Panc1 (cell line): Measurements from ENCODE around the gene TJP1. TPM values are rescaled to one million over a fixed set of nuclear protein-coding genes. Genes with fewer than 3 reads are reported as not detected.

Source experiments
- ATAC-seq: fragments of 200-7000 bp; cut with Tn5 transposase; 2 replicates; pipeline ENCODE4 v1.9.1; 2020; ENCODE audit warnings: mild to moderate bottlenecking, moderate library complexity
- BruUV-seq: library from RNA; stranded (reverse); fragments of 400-500 nt; replicated peaks from 2 replicates; lab custom pipeline; 2021; lab: Mats Ljungman, UMichigan
- CTCF ChIA-PET: fragments of 300-600 bp; sonication (Branson Sonifier 250); formaldehyde crosslinking; loops from one replicate; lab custom pipeline; 2022; ENCODE audit warnings: antibody characterized with exemption; lab: Charles Lee
- POLR2A ChIA-PET: fragments of 300-600 bp; sonication (Branson Sonifier 250); formaldehyde crosslinking; loops from one replicate; lab custom pipeline; 2022; ENCODE audit warnings: antibody characterized with exemption; lab: Charles Lee
- DNase-seq: peaks from one replicate; pipeline ENCODE4 v3.0.0-alpha.2; 2010; ENCODE audit warnings: low read depth, low spot score
- H3K27ac ChIP-seq: 2 replicates; pipeline ENCODE4 v1.5.1; 2011; ENCODE audit warnings: mild to moderate bottlenecking, low read length, inconsistent platforms
- H3K27me3 ChIP-seq: fragments of 200-500 bp; sonication (Bioruptor generic); 2 replicates; pipeline ENCODE4 v1.6.0; 2014; ENCODE audit warnings: low read length, inconsistent platforms; ENCODE audit not compliant: control insufficient read depth, insufficient read depth
- H3K36me3 ChIP-seq: fragments of 200-500 bp; sonication (Bioruptor generic); 2 replicates; pipeline ENCODE4 v1.5.1; 2014; ENCODE audit warnings: inconsistent platforms, mild to moderate bottlenecking, low read length, moderate library complexity; ENCODE audit not compliant: control insufficient read depth, insufficient read depth
- H3K4me1 ChIP-seq: 2 replicates; pipeline ENCODE4 v1.5.1; 2011; ENCODE audit warnings: inconsistent platforms, mild to moderate bottlenecking, low read length, moderate library complexity; ENCODE audit not compliant: control insufficient read depth, insufficient read depth
- H3K4me3 ChIP-seq, 2 experiments: 2 replicates each; pipeline ENCODE4 v1.5.1; 2011 to 2012; ENCODE audit warnings: low read depth in 2 of 2, low read length in 2 of 2, mild to moderate bottlenecking in 2 of 2, inconsistent platforms in 1 of 2, moderate library complexity in 1 of 2
- H3K9me3 ChIP-seq: fragments of 200-500 bp; sonication (Bioruptor generic); 2 replicates; pipeline ENCODE4 v1.5.1; 2014; ENCODE audit warnings: low read depth, mild to moderate bottlenecking, inconsistent platforms, low read length, moderate library complexity; ENCODE audit not compliant: control insufficient read depth, insufficient read depth
- POLR2AphosphoS5 ChIP-seq: IDR thresholded peaks from 2 replicates; pipeline ENCODE4 v1.6.1; 2012; ENCODE audit warnings: mild to moderate bottlenecking, low read depth, low read length, moderate library complexity
- SIN3A ChIP-seq: IDR thresholded peaks from 2 replicates; pipeline ENCODE4 v1.6.1; 2012; ENCODE audit warnings: low read depth, mild to moderate bottlenecking, low read length, moderate library complexity, borderline replicate concordance; ENCODE audit not compliant: insufficient read depth
- TCF7L2 ChIP-seq: IDR thresholded peaks from 2 replicates; pipeline ENCODE4 v1.6.1; 2011; ENCODE audit warnings: mild to moderate bottlenecking, low read depth, low read length, inconsistent platforms
- in situ Hi-C: cut with HindIII; loops from 2 replicates; pipeline ENCODE4 v1.10.0; 2016; ENCODE audit warnings: low sequenced_read_pairs, low pct_unique_long_range_greater_than_20kb
- intact Hi-C: fragments of 100-400 bp; cut with micrococcal nuclease; formaldehyde crosslinking; loops from one replicate; pipeline ENCODE4 v1.10.0; 2022; ENCODE audit not compliant: unreplicated experiment
- total RNA-seq: library from RNA; stranded (reverse); gene quantifications from one replicate; pipeline ENCODE4 v1.2.1, GENCODE V29; 2021; ENCODE audit not compliant: unreplicated experiment
- TF ChIP-seq, protein P1 (sequence below): fragments of 450-650 bp; IDR thresholded peaks from 2 replicates; pipeline ENCODE4 v1.5.1; 2017; ENCODE audit warnings: mild to moderate bottlenecking
- TF ChIP-seq, protein P2 (sequence below), 2 experiments: IDR thresholded peaks; 2 replicates each; pipeline ENCODE4 v1.6.1; 2011 to 2012; ENCODE audit warnings: low read depth in 2 of 2, control low read depth in 1 of 2, low read length in 1 of 2, mild to moderate bottlenecking in 1 of 2, moderate library complexity in 1 of 2; ENCODE audit not compliant: insufficient read depth in 1 of 2

TJP1 gene
- total RNA-seq, 1 experiment from 2014 or later, result 79.1 TPM

DNA sequence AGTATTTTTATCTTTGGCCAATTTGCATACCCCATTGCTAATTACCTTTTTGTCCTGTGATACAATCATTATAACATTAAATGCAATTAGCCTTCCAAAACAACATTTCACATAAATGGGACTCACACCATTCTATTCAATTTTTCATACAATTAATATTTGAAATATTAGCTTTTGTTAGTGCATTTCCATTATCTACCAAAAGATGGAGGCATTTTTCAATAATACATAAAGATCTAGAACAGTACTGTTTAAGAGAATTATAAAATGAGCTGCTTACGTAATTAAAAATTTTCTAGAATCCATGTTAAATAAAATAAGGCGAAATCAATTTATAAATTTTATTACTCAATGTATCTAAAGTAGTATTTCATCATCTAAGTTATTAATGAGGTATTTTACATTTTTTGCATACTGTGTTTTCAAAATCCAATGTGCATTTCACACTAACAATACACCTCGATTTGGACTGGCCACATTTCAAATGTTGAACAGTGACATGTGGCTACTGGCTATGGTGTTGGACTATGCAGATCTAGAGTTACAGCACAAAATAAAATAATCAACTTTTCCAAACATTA lies 74.3 kb downstream of the TJP1 start:
- CTCF ChIA-PET, result interaction anchor here (1.2 to 1.3 kb wide), 2 partner anchors 178 kb away, joined by 3 to 6 read pairs; no protein-coding TSS in a partner anchor
- intact Hi-C loops (loop anchor here (5.0 kb wide), 1 partner anchor 179 kb away; no protein-coding TSS in a partner anchor), in situ Hi-C loops (no loop called here)
- no peak overlapping the region for H3K4me3 ChIP-seq
- no peak for ATAC-seq
- no peak overlapping the region for H3K27ac ChIP-seq
- no TSS peak for BruUV-seq
- no peaks in the 10 kb centered on the region for H3K4me1 ChIP-seq
- no peaks in the 10 kb centered on the region for H3K9me3 ChIP-seq
- POLR2A ChIA-PET, result no interaction called here
- H3K36me3 ChIP-seq, result no peaks in the 10 kb centered on the region
- H3K27me3 ChIP-seq, result no peaks in the 10 kb centered on the region
- DNase-seq, result no peak
- TF ChIP-seq, protein P1, sequence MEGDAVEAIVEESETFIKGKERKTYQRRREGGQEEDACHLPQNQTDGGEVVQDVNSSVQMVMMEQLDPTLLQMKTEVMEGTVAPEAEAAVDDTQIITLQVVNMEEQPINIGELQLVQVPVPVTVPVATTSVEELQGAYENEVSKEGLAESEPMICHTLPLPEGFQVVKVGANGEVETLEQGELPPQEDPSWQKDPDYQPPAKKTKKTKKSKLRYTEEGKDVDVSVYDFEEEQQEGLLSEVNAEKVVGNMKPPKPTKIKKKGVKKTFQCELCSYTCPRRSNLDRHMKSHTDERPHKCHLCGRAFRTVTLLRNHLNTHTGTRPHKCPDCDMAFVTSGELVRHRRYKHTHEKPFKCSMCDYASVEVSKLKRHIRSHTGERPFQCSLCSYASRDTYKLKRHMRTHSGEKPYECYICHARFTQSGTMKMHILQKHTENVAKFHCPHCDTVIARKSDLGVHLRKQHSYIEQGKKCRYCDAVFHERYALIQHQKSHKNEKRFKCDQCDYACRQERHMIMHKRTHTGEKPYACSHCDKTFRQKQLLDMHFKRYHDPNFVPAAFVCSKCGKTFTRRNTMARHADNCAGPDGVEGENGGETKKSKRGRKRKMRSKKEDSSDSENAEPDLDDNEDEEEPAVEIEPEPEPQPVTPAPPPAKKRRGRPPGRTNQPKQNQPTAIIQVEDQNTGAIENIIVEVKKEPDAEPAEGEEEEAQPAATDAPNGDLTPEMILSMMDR, result peak; percentile 28; the same call in 1 of the 2 replicates
- TF ChIP-seq POLR2AphosphoS5, result no peak
- TF ChIP-seq SIN3A, result no peak

- ChIA-PET CTCF (no interaction called here), POLR2A (no interaction called here)
- no peak for DNase-seq
- intact Hi-C loops (no loop called here), in situ Hi-C loops (no loop called here)
- Histone ChIP-seq H3K27me3 (no peaks in the 10 kb centered on the region), H3K36me3 (peaks cover 4% of the 10 kb centered on the region; the same call in 1 of the 2 replicates), H3K9me3 (no peaks in the 10 kb centered on the region), H3K4me3 (no peak overlapping the region), H3K27ac (no peak overlapping the region), H3K4me1 (no peaks in the 10 kb centered on the region)
- BruUV-seq, result no TSS peak
- TF ChIP-seq, protein P2, sequence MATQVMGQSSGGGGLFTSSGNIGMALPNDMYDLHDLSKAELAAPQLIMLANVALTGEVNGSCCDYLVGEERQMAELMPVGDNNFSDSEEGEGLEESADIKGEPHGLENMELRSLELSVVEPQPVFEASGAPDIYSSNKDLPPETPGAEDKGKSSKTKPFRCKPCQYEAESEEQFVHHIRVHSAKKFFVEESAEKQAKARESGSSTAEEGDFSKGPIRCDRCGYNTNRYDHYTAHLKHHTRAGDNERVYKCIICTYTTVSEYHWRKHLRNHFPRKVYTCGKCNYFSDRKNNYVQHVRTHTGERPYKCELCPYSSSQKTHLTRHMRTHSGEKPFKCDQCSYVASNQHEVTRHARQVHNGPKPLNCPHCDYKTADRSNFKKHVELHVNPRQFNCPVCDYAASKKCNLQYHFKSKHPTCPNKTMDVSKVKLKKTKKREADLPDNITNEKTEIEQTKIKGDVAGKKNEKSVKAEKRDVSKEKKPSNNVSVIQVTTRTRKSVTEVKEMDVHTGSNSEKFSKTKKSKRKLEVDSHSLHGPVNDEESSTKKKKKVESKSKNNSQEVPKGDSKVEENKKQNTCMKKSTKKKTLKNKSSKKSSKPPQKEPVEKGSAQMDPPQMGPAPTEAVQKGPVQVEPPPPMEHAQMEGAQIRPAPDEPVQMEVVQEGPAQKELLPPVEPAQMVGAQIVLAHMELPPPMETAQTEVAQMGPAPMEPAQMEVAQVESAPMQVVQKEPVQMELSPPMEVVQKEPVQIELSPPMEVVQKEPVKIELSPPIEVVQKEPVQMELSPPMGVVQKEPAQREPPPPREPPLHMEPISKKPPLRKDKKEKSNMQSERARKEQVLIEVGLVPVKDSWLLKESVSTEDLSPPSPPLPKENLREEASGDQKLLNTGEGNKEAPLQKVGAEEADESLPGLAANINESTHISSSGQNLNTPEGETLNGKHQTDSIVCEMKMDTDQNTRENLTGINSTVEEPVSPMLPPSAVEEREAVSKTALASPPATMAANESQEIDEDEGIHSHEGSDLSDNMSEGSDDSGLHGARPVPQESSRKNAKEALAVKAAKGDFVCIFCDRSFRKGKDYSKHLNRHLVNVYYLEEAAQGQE (IDR thresholded peaks at IDR 0.05; ENCODE audit: insufficient read depth in 1 of 2, low read depth in 2 of 2, low read length in 1 of 2), result no peak
- TF ChIP-seq POLR2AphosphoS5 (no peak), TCF7L2 (no peak), SIN3A (no peak)
- TF ChIP-seq, protein P1, result no peak
- no peak for ATAC-seq
Measured at GRCh38 chr15:29743475-29743874, 78.8 kb downstream of the TJP1 start.
